Spleen (tissue), 7 donors: ENCODE measurements around the gene LPP.

Source experiments
- CTCF ChIP-seq, 11 experiments: fragments of 200-600 bp in 7 of 11; fragments of 450-650 bp in 4 of 11; sonication (generic) in 4 of 11; IDR thresholded peaks in 8 of 11; conservative IDR thresholded peaks in 3 of 11; 1 replicate in 7 of 11; 2 replicates in 4 of 11; pipeline versions ENCODE4 v1.4.0 to v1.8.0; 2016 to 2021; ENCODE audit warnings: antibody characterized with exemption in 11 of 11, inconsistent platforms in 4 of 11, mild to moderate bottlenecking in 1 of 11
- POLR2A ChIP-seq, 3 donors: fragments of 450-650 bp; IDR thresholded peaks; one replicate each; pipeline ENCODE4 v1.5.1; 2017; ENCODE audit warnings: antibody characterized with exemption in 3 of 3, mild to moderate bottlenecking in 1 of 3
- POLR2AphosphoS5 ChIP-seq, 3 donors: sonication (generic); formaldehyde crosslinking; IDR thresholded peaks; one replicate each; pipeline ENCODE4 v1.5.1; 2017; ENCODE audit warnings: antibody characterized with exemption in 3 of 3
- donor health status: DM: no; HTN: no; CAD: no; lungs with moderate emphysema.
- donor health status: DM: no; HTN: no; CAD: no.
- donor health status: DM: no; HTN: no; CAD: no.

- TF ChIP-seq CTCF (IDR thresholded peaks at IDR 0.05 in 8 of 11, conservative IDR thresholded peaks at IDR 0.05 in 3 of 11) (no peak), POLR2A (IDR thresholded peaks at IDR 0.05) (no peak), POLR2AphosphoS5 (IDR thresholded peaks at IDR 0.05) (no peak)
These were observed 658.2 kb downstream of the LPP start for GRCh38 chr3:188812198-188812597.
